Activated CD8-positive, alpha-beta memory T cell treated with anti-CD3 and anti-CD28 coated beads, Interleukin-2, amount 50 U/mL, for 4 hours (primary cell): ENCODE results near the gene SCLY.

Experiments
- DNase-seq: peaks from one replicate; pipeline ENCODE4 v3.0.0-alpha.2; 2020

Gene SCLY

GRCh38 chr2:238128534-238129001 lies 67.8 kb downstream of the SCLY start:
- DNase-seq = no peak

GRCh38 chr2:238129166-238130010 lies 68.6 kb downstream of the SCLY start:
- DNase-seq = no peak

- DNase-seq = no peak
Observed at GRCh38 chr2:238130111-238130695, 69.4 kb downstream of the SCLY start.

GRCh38 chr2:238130696-238131628 lies 70.2 kb downstream of the SCLY start:
- no peak for DNase-seq

GRCh38 chr2:238131761-238132462 lies 71.1 kb downstream of the SCLY start:
- DNase-seq = no peak

GRCh38 chr2:238132463-238133450 lies 72.0 kb downstream of the SCLY start:
- no peak for DNase-seq

GRCh38 chr2:238133499-238134392 lies 72.9 kb downstream of the SCLY start:
- no peak for DNase-seq

GRCh38 chr2:238134393-238134785 lies 73.6 kb downstream of the SCLY start:
- DNase-seq = no peak

GRCh38 chr2:238135601-238136150 lies 74.9 kb downstream of the SCLY start:
- no peak for DNase-seq

GRCh38 chr2:238136820-238137537 lies 76.2 kb downstream of the SCLY start:
- DNase-seq = no peak

GRCh38 chr2:238137885-238138284 lies 77.1 kb downstream of the SCLY start:
- no peak for DNase-seq

- no peak for DNase-seq
Observed at GRCh38 chr2:238138331-238139195, 77.8 kb downstream of the SCLY start, which contains the start of gene KLHL30. TSS of gene KLHL30 (plus strand) at chr2:238138668. CDS start at chr2:238140755, 2,087 bp downstream.

GRCh38 chr2:238139196-238140039 lies 78.6 kb downstream of the SCLY start:
- DNase-seq = no peak

GRCh38 chr2:238140040-238140439 lies 79.2 kb downstream of the SCLY start:
- DNase-seq = no peak

GRCh38 chr2:238140721-238141540 lies 80.1 kb downstream of the SCLY start:
- DNase-seq = no peak
